BLaER1 (cell line): Measurements from ENCODE around the gene LCK.
"Not testable (repeated sequence)": the region's sequence is repeated elsewhere in the genome, so short reads cannot be mapped to it uniquely, and the experiment has no call there.

Experiments
- H3K27ac ChIP-seq: shearing (Covaris generic); formaldehyde crosslinking; 2 replicates; pipeline ENCODE4 v1.8.1; 2022
- H3K27me3 ChIP-seq: shearing (Covaris generic); formaldehyde crosslinking; 2 replicates; pipeline ENCODE4 v1.8.1; 2022
- H3K36me3 ChIP-seq: shearing (Covaris generic); formaldehyde crosslinking; 2 replicates; pipeline ENCODE4 v1.8.1; 2022
- H3K4me1 ChIP-seq: shearing (Covaris generic); formaldehyde crosslinking; 2 replicates; pipeline ENCODE4 v1.8.1; 2022
- H3K4me2 ChIP-seq: shearing (Covaris generic); formaldehyde crosslinking; 2 replicates; pipeline ENCODE4 v1.8.1; 2022
- H3K4me3 ChIP-seq: shearing (Covaris generic); formaldehyde crosslinking; 2 replicates; pipeline ENCODE4 v1.8.1; 2022
- H3K9ac ChIP-seq: shearing (Covaris generic); formaldehyde crosslinking; 2 replicates; pipeline ENCODE4 v1.8.1; 2022
- H3K9me3 ChIP-seq: shearing (Covaris generic); formaldehyde crosslinking; 2 replicates; pipeline ENCODE4 v1.8.1; 2022
- H4K20me1 ChIP-seq: shearing (Covaris generic); formaldehyde crosslinking; 2 replicates; pipeline ENCODE4 v1.8.1; 2022
- Cebpa-rat ChIP-seq: shearing (Covaris generic); IDR thresholded peaks from 2 replicates; pipeline ENCODE4 v1.8.1; 2022

Gene LCK

GRCh38 chr1:32272557-32273390 lies 21.7 kb downstream of the LCK start:
- Histone ChIP-seq H3K27me3 (no peaks in the 10 kb centered on the region), H3K4me1 (peaks cover 32% of the 10 kb centered on the region), H3K36me3 (peaks cover 32% of the 10 kb centered on the region), H4K20me1 (no peaks in the 10 kb centered on the region), H3K9ac (peak overlapping the region; percentile 50), H3K9me3 (no peaks in the 10 kb centered on the region), H3K27ac (peak overlapping the region; percentile 65), H3K4me2 (peak overlapping the region; percentile 70), H3K4me3 (no peak overlapping the region)
- TF ChIP-seq Cebpa-rat: no peak

GRCh38 chr1:32273391-32274208 lies 22.5 kb downstream of the LCK start:
- Histone ChIP-seq H3K4me3 (peak overlapping the region; percentile 12; the same call in 1 of the 2 replicates), H3K4me2 (peak overlapping the region; percentile 70), H3K9me3 (no peaks in the 10 kb centered on the region), H3K27me3 (no peaks in the 10 kb centered on the region), H3K27ac (peak overlapping the region; percentile 65), H4K20me1 (no peaks in the 10 kb centered on the region), H3K9ac (peak overlapping the region; percentile 50), H3K4me1 (peaks cover 32% of the 10 kb centered on the region), H3K36me3 (peaks cover 40% of the 10 kb centered on the region)
- TF ChIP-seq Cebpa-rat: no peak

- Histone ChIP-seq H3K4me2 (peak overlapping the region; percentile 70), H3K27me3 (no peaks in the 10 kb centered on the region), H4K20me1 (no peaks in the 10 kb centered on the region), H3K9me3 (no peaks in the 10 kb centered on the region), H3K9ac (0 out of 2 replicates have a peak overlapping the region, but pooled peaks have one; percentile 50), H3K36me3 (peaks cover 52% of the 10 kb centered on the region), H3K4me1 (peaks cover 32% of the 10 kb centered on the region), H3K27ac (peak overlapping the region; percentile 65), H3K4me3 (no peak overlapping the region)
- no peak for TF ChIP-seq Cebpa-rat
These were observed 23.7 kb downstream of the LCK start for GRCh38 chr1:32274646-32275340.

GRCh38 chr1:32275424-32275823 lies 24.4 kb downstream of the LCK start:
- no peak for TF ChIP-seq Cebpa-rat
- Histone ChIP-seq H3K4me2 (no peak overlapping the region), H3K9me3 (no peaks in the 10 kb centered on the region), H3K27me3 (no peaks in the 10 kb centered on the region), H4K20me1 (no peaks in the 10 kb centered on the region), H3K9ac (no peak overlapping the region), H3K27ac (no peak overlapping the region), H3K4me1 (peaks cover 32% of the 10 kb centered on the region), H3K36me3 (peaks cover 59% of the 10 kb centered on the region), H3K4me3 (no peak overlapping the region)

- Histone ChIP-seq H3K36me3 (peaks cover 66% of the 10 kb centered on the region), H3K27ac (no peak overlapping the region), H4K20me1 (no peaks in the 10 kb centered on the region), H3K9me3 (no peaks in the 10 kb centered on the region), H3K4me3 (no peak overlapping the region), H3K27me3 (no peaks in the 10 kb centered on the region), H3K4me2 (no peak overlapping the region), H3K4me1 (peaks cover 32% of the 10 kb centered on the region), H3K9ac (no peak overlapping the region)
- no peak for TF ChIP-seq Cebpa-rat
These were observed 25.1 kb downstream of the LCK start for GRCh38 chr1:32276032-32276782.

- not testable (repeated sequence) for H3K27ac ChIP-seq, H3K4me1 ChIP-seq, H4K20me1 ChIP-seq, H3K9me3 ChIP-seq, H3K4me3 ChIP-seq, H3K9ac ChIP-seq, H3K4me2 ChIP-seq, H3K27me3 ChIP-seq
- peaks cover 57% of the 10 kb centered on the region for H3K36me3 ChIP-seq
These were observed 33.7 kb downstream of the LCK start for GRCh38 chr1:32284777-32285176.

GRCh38 chr1:32285658-32286057 lies 34.6 kb downstream of the LCK start:
- TF ChIP-seq Cebpa-rat: no peak
- Histone ChIP-seq H3K4me3 (no peak overlapping the region), H3K36me3 (peaks cover 48% of the 10 kb centered on the region), H3K27me3 (no peaks in the 10 kb centered on the region), H3K9me3 (no peaks in the 10 kb centered on the region), H3K9ac (no peak overlapping the region), H3K27ac (no peak overlapping the region), H4K20me1 (no peaks in the 10 kb centered on the region), H3K4me2 (no peak overlapping the region), H3K4me1 (peaks cover 4% of the 10 kb centered on the region; the same call in 1 of the 2 replicates)

- H3K4me2 ChIP-seq: no peak overlapping the region
- H3K27me3 ChIP-seq: no peaks in the 10 kb centered on the region
- no peak overlapping the region for H3K27ac ChIP-seq
- H3K4me3 ChIP-seq: no peak overlapping the region
- no peak overlapping the region for H3K9ac ChIP-seq
- peaks cover 38% of the 10 kb centered on the region for H3K36me3 ChIP-seq
- no peaks in the 10 kb centered on the region for H4K20me1 ChIP-seq
- no peaks in the 10 kb centered on the region for H3K9me3 ChIP-seq
- H3K4me1 ChIP-seq: peaks cover 14% of the 10 kb centered on the region
- TF ChIP-seq Cebpa-rat: no peak
These were observed 35.7 kb downstream of the LCK start for GRCh38 chr1:32286763-32287162.

- Histone ChIP-seq H3K4me1 (peaks cover 32% of the 10 kb centered on the region), H4K20me1 (peaks cover 8% of the 10 kb centered on the region; the same call in 1 of the 2 replicates), H3K27ac (no peak overlapping the region), H3K9ac (no peak overlapping the region), H3K27me3 (no peaks in the 10 kb centered on the region), H3K9me3 (no peaks in the 10 kb centered on the region), H3K4me3 (no peak overlapping the region), H3K36me3 (peaks cover 22% of the 10 kb centered on the region), H3K4me2 (no peak overlapping the region)
- no peak for TF ChIP-seq Cebpa-rat
These were observed 38.2 kb downstream of the LCK start for GRCh38 chr1:32289256-32289655.
